Naive thymus-derived CD4-positive, alpha-beta T cell (primary cell): ENCODE data around the gene KLRC4. TPM values are rescaled to one million over a fixed set of nuclear protein-coding genes. Genes with fewer than 3 reads are reported as not detected.

Source experiments
- ATAC-seq: fragments of 150-1000 bp; cut with Tn5 transposase; 2 replicates; pipeline ENCODE4 v1.10.0; 2021; ENCODE audit warnings: mild to moderate bottlenecking, moderate library complexity
- CTCF ChIA-PET: fragments of 350-600 bp; sonication (Branson Sonifier 250); formaldehyde crosslinking; loops from one replicate; lab custom pipeline; 2021; ENCODE audit warnings: antibody characterized with exemption; lab: Charles Lee
- POLR2A ChIA-PET: fragments of 350-600 bp; sonication (Branson Sonifier 250); formaldehyde crosslinking; loops from one replicate; lab custom pipeline; 2021; ENCODE audit warnings: antibody characterized with exemption, inconsistent platforms; lab: Charles Lee
- DNase-seq, 9 donors: peaks; one replicate each; pipeline versions ENCODE4 v3.0.0 to v3.0.0-alpha.2; 2020 to 2022; ENCODE audit warnings: mixed read lengths in 1 of 9
- H3K27ac ChIP-seq: one replicate; pipeline ENCODE4 v1.7.0; 2013; ENCODE audit warnings: mild to moderate bottlenecking, low read depth, low read length, moderate library complexity
- H3K27me3 ChIP-seq, 2 donors: one replicate each; pipeline ENCODE4 v1.7.0; 2013; ENCODE audit warnings: low read length in 2 of 2, mild to moderate bottlenecking in 2 of 2, moderate library complexity in 2 of 2; ENCODE audit not compliant: control insufficient read depth in 2 of 2, insufficient read depth in 2 of 2
- H3K36me3 ChIP-seq, 3 experiments: 1 replicate in 2 of 3; 2 replicates in 1 of 3; pipeline ENCODE4 v1.7.0; 2013; ENCODE audit warnings: low read length in 3 of 3, mild to moderate bottlenecking in 3 of 3, moderate library complexity in 1 of 3; ENCODE audit not compliant: insufficient read depth in 3 of 3, control insufficient read depth in 2 of 3
- H3K4me1 ChIP-seq, 2 donors: one replicate each; pipeline ENCODE4 v1.7.0; 2013; ENCODE audit warnings: low read length in 2 of 2, mild to moderate bottlenecking in 2 of 2, moderate library complexity in 1 of 2; ENCODE audit not compliant: control insufficient read depth in 2 of 2, insufficient read depth in 2 of 2
- H3K4me3 ChIP-seq: 2 replicates; pipeline ENCODE4 v1.7.0; 2013; ENCODE audit warnings: mild to moderate bottlenecking, low read length
- H3K9me3 ChIP-seq, 3 experiments: 1 replicate in 2 of 3; 2 replicates in 1 of 3; pipeline ENCODE4 v1.7.0; 2013; ENCODE audit warnings: low read length in 3 of 3; ENCODE audit not compliant: control insufficient read depth in 2 of 3
- H3K27ac Mint-ChIP-seq, 9 donors: one replicate each; pipeline ENCODE4 v1.8.0; 2020 to 2022; ENCODE audit warnings: mixed read lengths in 9 of 9, mild to moderate bottlenecking in 8 of 9, moderate library complexity in 5 of 9, inconsistent platforms in 2 of 9
- H3K27me3 Mint-ChIP-seq, 5 donors: one replicate each; pipeline ENCODE4 v1.8.0; 2021 to 2022; ENCODE audit warnings: mixed read lengths in 5 of 5, mild to moderate bottlenecking in 1 of 5
- H3K36me3 Mint-ChIP-seq, 5 donors: one replicate each; pipeline ENCODE4 v1.8.0; 2020 to 2022; ENCODE audit warnings: mixed read lengths in 5 of 5, mild to moderate bottlenecking in 3 of 5, inconsistent platforms in 1 of 5
- H3K4me1 Mint-ChIP-seq, 7 donors: one replicate each; pipeline ENCODE4 v1.8.0; 2020 to 2022; ENCODE audit warnings: mixed read lengths in 7 of 7, mild to moderate bottlenecking in 3 of 7, inconsistent platforms in 1 of 7
- H3K4me3 Mint-ChIP-seq, 10 donors: one replicate each; pipeline ENCODE4 v1.8.0; 2020 to 2022; ENCODE audit warnings: mild to moderate bottlenecking in 10 of 10, mixed read lengths in 10 of 10, moderate library complexity in 6 of 10, inconsistent platforms in 2 of 10
- H3K9me3 Mint-ChIP-seq, 11 donors: one replicate each; pipeline ENCODE4 v1.8.0; 2020 to 2022; ENCODE audit warnings: mixed read lengths in 11 of 11, mild to moderate bottlenecking in 4 of 11, inconsistent platforms in 1 of 11, moderate library complexity in 1 of 11
- intact Hi-C, 2 donors: fragments of 100-400 bp; cut with micrococcal nuclease; formaldehyde crosslinking; loops; one replicate each; pipeline ENCODE4 v1.15.1; 2023
- polyA plus RNA-seq, 2 donors: library from polyadenylated mRNA; unstranded; fragments of 300-500 nt; fragmentation: Illumina TruSeq; gene quantifications; one replicate each; pipeline ENCODE4 v1.2.3, GENCODE V29; 2021
- total RNA-seq, 6 experiments: library from RNA in 5 of 6; stranded (reverse) in 5 of 6; gene quantifications; 1 replicate in 5 of 6; 2 replicates in 1 of 6; pipeline ENCODE4 v1.2.3 and lab custom pipeline; 2021 to 2026

KLRC4 gene
- total and polyA plus RNA-seq, 7 experiments from 2014 or later: 0.69 to 11.8 TPM; not detected in 5

- H3K4me3 Mint-ChIP-seq: peak overlapping the region in 2 of 10 donors; percentile 22 to 54
- Histone ChIP-seq H3K27me3 (no peaks in the 10 kb centered on the region), H3K4me3 (no peak overlapping the region), H3K9me3 (no peaks in the 10 kb centered on the region), H3K36me3 (peaks cover 0 to 6% (median 0%) of the 10 kb centered on the region in 3 experiments), H3K27ac (no peak overlapping the region), H3K4me1 (peaks cover 21 to 32% of the 10 kb centered on the region in 2 donors)
- H3K9me3 Mint-ChIP-seq: peaks cover 0 to 3% (median 0%) of the 10 kb centered on the region in 11 donors
- POLR2A ChIA-PET: interaction anchor here (0.6 kb wide), 1 partner anchor 1168 kb away, joined by 5 read pairs; no protein-coding TSS in a partner anchor
- H3K27me3 Mint-ChIP-seq: peaks cover 0 to 31% (median 0%) of the 10 kb centered on the region in 5 donors
- intact Hi-C loops: loop anchor here (5.0 to 10.0 kb wide), 3 partner anchors 148 to 1184 kb away; partner anchors contain the start of genes GABARAPL1 (in 1 of the 2) and STYK1 (in 1 of the 2)
- peaks cover 0 to 4% (median 2%) of the 10 kb centered on the region in 5 donors for H3K36me3 Mint-ChIP-seq
- no peak for DNase-seq
- H3K27ac Mint-ChIP-seq: peak overlapping the region in 2 of 9 donors; percentile 44 to 56
- CTCF ChIA-PET: no interaction called here
- H3K4me1 Mint-ChIP-seq: peaks cover 7 to 22% (median 11%) of the 10 kb centered on the region in 7 donors
- ATAC-seq: no peak
Measured at GRCh38 chr12:10362828-10363657, 46.5 kb downstream of the KLRC4 start.

- Mint-ChIP-seq H3K36me3 (peaks cover 0 to 4% (median 2%) of the 10 kb centered on the region in 5 donors), H3K27me3 (peaks cover 0 to 29% (median 0%) of the 10 kb centered on the region in 5 donors), H3K27ac (peak overlapping the region in 1 of 9 donors; percentile 29), H3K9me3 (peaks cover 0 to 3% (median 0%) of the 10 kb centered on the region in 11 donors), H3K4me1 (peaks cover 5 to 22% (median 11%) of the 10 kb centered on the region in 7 donors), H3K4me3 (peak overlapping the region in 1 of 10 donors; percentile 22)
- H3K9me3 ChIP-seq: no peaks in the 10 kb centered on the region
- no peaks in the 10 kb centered on the region for H3K27me3 ChIP-seq
- peaks cover 0 to 2% (median 0%) of the 10 kb centered on the region in 3 experiments for H3K36me3 ChIP-seq
- CTCF ChIA-PET: no interaction called here
- no peak for ATAC-seq
- H3K4me1 ChIP-seq: peaks cover 21 to 25% of the 10 kb centered on the region in 2 donors
- H3K4me3 ChIP-seq: no peak overlapping the region
- intact Hi-C loops: loop anchor here (5.0 to 10.0 kb wide), 3 partner anchors 148 to 1185 kb away; partner anchors contain the start of genes GABARAPL1 (in 1 of the 2) and STYK1 (in 1 of the 2)
- H3K27ac ChIP-seq: no peak overlapping the region
- POLR2A ChIA-PET: no interaction called here
- DNase-seq: no peak
Measured at GRCh38 chr12:10362325-10362724, 47.2 kb downstream of the KLRC4 start.

GRCh38 chr12:10361622-10362021 is 47.9 kb downstream of the KLRC4 start:
- ATAC-seq (no peak), DNase-seq (no peak)
- H3K27ac ChIP-seq: no peak overlapping the region
- no peaks in the 10 kb centered on the region for H3K27me3 ChIP-seq
- Mint-ChIP-seq H3K27ac (peak overlapping the region in 3 of 9 donors; percentile 19 to 69 (median 51)), H3K36me3 (peaks cover 0 to 4% (median 2%) of the 10 kb centered on the region in 5 donors), H3K9me3 (peaks cover 0 to 3% (median 0%) of the 10 kb centered on the region in 11 donors), H3K4me3 (no peak overlapping the region), H3K4me1 (peaks cover 3 to 22% (median 11%) of the 10 kb centered on the region in 7 donors), H3K27me3 (peaks cover 0 to 28% (median 0%) of the 10 kb centered on the region in 5 donors)
- no peaks in the 10 kb centered on the region for H3K9me3 ChIP-seq
- ChIA-PET POLR2A (interaction anchor here (0.8 kb wide), 1 partner anchor 29 kb away, joined by 3 read pairs; no protein-coding TSS in a partner anchor), CTCF (no interaction called here)
- no peaks in the 10 kb centered on the region for H3K36me3 ChIP-seq
- H3K4me1 ChIP-seq: peaks cover 18 to 19% of the 10 kb centered on the region in 2 donors
- H3K4me3 ChIP-seq: no peak overlapping the region
- intact Hi-C loops: loop anchor here (5.0 to 10.0 kb wide), 3 partner anchors 147 to 1186 kb away; partner anchors contain the start of genes GABARAPL1 (in 1 of the 2) and STYK1 (in 1 of the 2)

- Mint-ChIP-seq H3K4me1 (peaks cover 3 to 22% (median 11%) of the 10 kb centered on the region in 7 donors), H3K4me3 (no peak overlapping the region), H3K27ac (peak overlapping the region in 4 of 9 donors; percentile 19 to 69 (median 43)), H3K36me3 (peaks cover 0 to 4% (median 2%) of the 10 kb centered on the region in 5 donors), H3K9me3 (peaks cover 0 to 3% (median 0%) of the 10 kb centered on the region in 11 donors), H3K27me3 (peaks cover 0 to 30% (median 0%) of the 10 kb centered on the region in 5 donors)
- DNase-seq: no peak
- intact Hi-C loops: loop anchor here (5.0 to 10.0 kb wide), 3 partner anchors 146 to 1186 kb away; partner anchors contain the start of genes GABARAPL1 (in 1 of the 2) and STYK1 (in 1 of the 2)
- Histone ChIP-seq H3K27ac (no peak overlapping the region), H3K36me3 (no peaks in the 10 kb centered on the region), H3K4me1 (peaks cover 13 to 14% of the 10 kb centered on the region in 2 donors), H3K27me3 (no peaks in the 10 kb centered on the region), H3K9me3 (no peaks in the 10 kb centered on the region), H3K4me3 (no peak overlapping the region)
- ATAC-seq: no peak
- POLR2A ChIA-PET: interaction anchor here (0.8 kb wide), 1 partner anchor 29 kb away, joined by 3 read pairs; no protein-coding TSS in a partner anchor
- CTCF ChIA-PET: no interaction called here
Measured at GRCh38 chr12:10361084-10361483, 48.5 kb downstream of the KLRC4 start.

GRCh38 chr12:10358969-10359368 is 50.6 kb downstream of the KLRC4 start:
- peaks cover 4% of the 10 kb centered on the region in 2 donors for H3K4me1 ChIP-seq
- Mint-ChIP-seq H3K27me3 (peaks cover 0 to 32% (median 4%) of the 10 kb centered on the region in 5 donors), H3K27ac (peak overlapping the region in 1 of 9 donors; percentile 28), H3K4me3 (peak overlapping the region in 1 of 10 donors; percentile 8), H3K36me3 (peaks cover 0 to 4% (median 2%) of the 10 kb centered on the region in 5 donors), H3K9me3 (peaks cover 0 to 5% (median 0%) of the 10 kb centered on the region in 11 donors), H3K4me1 (peaks cover 3 to 22% (median 11%) of the 10 kb centered on the region in 7 donors)
- no peaks in the 10 kb centered on the region for H3K9me3 ChIP-seq
- H3K36me3 ChIP-seq: no peaks in the 10 kb centered on the region
- no peak overlapping the region for H3K27ac ChIP-seq
- DNase-seq (no peak), ATAC-seq (no peak)
- no peaks in the 10 kb centered on the region for H3K27me3 ChIP-seq
- ChIA-PET POLR2A (interaction anchor here (0.8 kb wide), 1 partner anchor 492 kb away, joined by 3 read pairs; no protein-coding TSS in a partner anchor), CTCF (no interaction called here)
- intact Hi-C loops: no loop called here
- no peak overlapping the region for H3K4me3 ChIP-seq

- no peak overlapping the region for H3K27ac ChIP-seq
- intact Hi-C loops: no loop called here
- no peak overlapping the region for H3K27ac Mint-ChIP-seq
- H3K27me3 ChIP-seq: no peaks in the 10 kb centered on the region
- H3K4me1 ChIP-seq: no peaks in the 10 kb centered on the region
- DNase-seq (no peak), ATAC-seq (no peak)
- no peak overlapping the region for H3K4me3 Mint-ChIP-seq
- H3K4me1 Mint-ChIP-seq: peaks cover 3 to 22% (median 11%) of the 10 kb centered on the region in 7 donors
- H3K27me3 Mint-ChIP-seq: peaks cover 3 to 36% (median 6%) of the 10 kb centered on the region in 5 donors
- ChIA-PET CTCF (no interaction called here), POLR2A (interaction anchor here (0.6 kb wide), 1 partner anchor 310 kb away, joined by 3 read pairs; no protein-coding TSS in a partner anchor)
- H3K36me3 ChIP-seq: no peaks in the 10 kb centered on the region
- no peak overlapping the region for H3K4me3 ChIP-seq
- peaks cover 0 to 6% (median 0%) of the 10 kb centered on the region in 11 donors for H3K9me3 Mint-ChIP-seq
- peaks cover 0 to 4% (median 2%) of the 10 kb centered on the region in 5 donors for H3K36me3 Mint-ChIP-seq
- H3K9me3 ChIP-seq: no peaks in the 10 kb centered on the region
Measured at GRCh38 chr12:10358131-10358530, 51.4 kb downstream of the KLRC4 start.
